ENCODE data around the gene PON3. TPM values are rescaled to one million over a fixed set of nuclear protein-coding genes. Genes with fewer than 3 reads are reported as not detected.

PON3 gene
- 1 to 10 TPM in 2 of 8 experiments, under 1 TPM in 1, not detected in 5; 0.17 to 1.6 (median 1.3) TPM for total RNA-seq

DNA sequence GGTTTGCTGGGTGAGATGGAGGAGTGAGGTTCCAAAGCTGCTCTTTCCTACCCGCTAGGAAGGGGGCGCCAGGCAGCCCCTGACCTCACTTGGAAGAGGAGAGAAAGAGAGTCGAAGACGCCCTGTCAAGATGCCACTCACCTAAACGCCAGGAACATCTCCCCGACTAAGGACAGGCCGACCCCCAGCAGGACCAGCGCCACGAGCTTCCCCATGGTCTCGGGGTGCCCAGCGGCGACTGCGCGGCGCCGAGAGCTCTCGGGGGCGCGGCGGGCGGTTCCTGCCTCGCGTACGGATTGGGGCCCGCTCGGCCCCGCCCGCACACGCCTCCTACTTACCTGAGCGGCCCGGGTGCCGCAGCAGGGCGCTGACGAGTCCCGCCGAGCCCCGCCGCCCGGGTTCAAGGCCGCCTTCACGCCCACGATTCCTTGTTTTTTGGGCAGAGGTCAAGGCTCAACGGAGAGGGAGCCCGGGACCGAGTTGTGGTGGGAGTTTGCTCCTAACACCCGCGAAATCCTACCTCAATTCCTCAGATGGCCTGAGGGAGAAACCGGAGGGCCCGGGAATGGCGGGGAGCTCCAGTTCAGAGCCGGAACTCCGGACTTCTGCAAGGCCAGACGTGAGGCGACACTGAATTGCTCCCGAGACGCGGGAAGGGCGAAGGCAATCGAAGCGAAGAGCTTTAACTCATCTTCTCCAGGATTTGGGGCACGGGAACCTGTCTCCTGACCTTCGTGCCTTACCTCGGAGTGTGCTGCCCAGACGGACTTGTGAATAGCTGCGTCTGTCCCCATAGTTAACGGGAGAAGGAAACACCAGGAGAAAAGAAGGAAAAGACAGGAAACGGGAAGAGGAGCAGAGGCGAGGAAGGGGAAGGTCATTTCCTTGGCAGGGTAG lies at the start of gene PON3:
Gene PON3, minus strand, starts transcription at position 240 of the 897 bp plus-strand sequence. Its CDS starts 25 bp downstream, at position 215.
- peak in 1 of 8 experiments; percentile 41 for ATAC-seq (replicated peaks in 6 of 8)

DNA sequence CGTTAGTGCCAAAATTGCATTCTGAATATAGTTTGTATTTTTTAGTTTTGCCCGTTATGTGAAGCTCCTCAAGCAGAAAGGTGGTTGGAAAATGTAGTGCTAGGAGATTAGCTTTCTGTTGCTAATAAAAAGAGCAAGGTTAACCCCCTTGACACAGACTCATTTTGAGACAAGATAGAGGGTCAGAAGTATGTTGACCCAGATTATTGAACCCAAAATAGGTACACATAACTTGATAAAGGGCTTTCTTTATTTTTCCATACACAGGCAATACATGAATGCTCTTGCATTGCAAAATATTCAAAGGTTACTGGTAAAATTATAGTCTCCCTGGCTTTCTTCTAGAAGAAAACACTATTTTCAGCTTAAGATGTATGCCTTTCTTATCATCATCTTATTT lies 48.6 kb upstream of the PON3 start:
- in situ Hi-C loops (cut with MboI; ENCODE audit: low pct_unique_long_range_greater_than_20kb in 2 of 9, low sequenced_read_pairs in 9 of 9, unreplicated experiment in 9 of 9), result no loop called here
- Histone ChIP-seq H3K4me1 (replicated peaks in 1 of 2) (peaks cover 0 to 10% of the 10 kb centered on the region in 2 donors), H3K4me3 (no peak overlapping the region), H3K27ac (no peak overlapping the region)
- no peak for ATAC-seq (replicated peaks in 6 of 8)
- 0 to 88% (median 68%) methylated on average over 1 to 2 of the region's 2 CpGs; no CpG with 5 or more reads in 1 of the 10 experiments for WGBS, 10 experiments

More for the DNA sequence above, at the start of gene PON3:
- Histone ChIP-seq H3K27ac (no peak within 1 kb of the TSS), H3K4me1 (replicated peaks in 1 of 2) (no peaks in the 10 kb centered on the region), H3K4me3 (no peak within 1 kb of the TSS)
- WGBS, 10 experiments, result 10 to 100% (median 83%) methylated on average over 3 to 41 of the region's 68 CpGs; no CpG with 5 or more reads in 2 of the 10 experiments
- in situ Hi-C loops (cut with MboI; ENCODE audit: low pct_unique_long_range_greater_than_20kb in 2 of 9, low sequenced_read_pairs in 9 of 9, unreplicated experiment in 9 of 9), result no loop called here

DNA sequence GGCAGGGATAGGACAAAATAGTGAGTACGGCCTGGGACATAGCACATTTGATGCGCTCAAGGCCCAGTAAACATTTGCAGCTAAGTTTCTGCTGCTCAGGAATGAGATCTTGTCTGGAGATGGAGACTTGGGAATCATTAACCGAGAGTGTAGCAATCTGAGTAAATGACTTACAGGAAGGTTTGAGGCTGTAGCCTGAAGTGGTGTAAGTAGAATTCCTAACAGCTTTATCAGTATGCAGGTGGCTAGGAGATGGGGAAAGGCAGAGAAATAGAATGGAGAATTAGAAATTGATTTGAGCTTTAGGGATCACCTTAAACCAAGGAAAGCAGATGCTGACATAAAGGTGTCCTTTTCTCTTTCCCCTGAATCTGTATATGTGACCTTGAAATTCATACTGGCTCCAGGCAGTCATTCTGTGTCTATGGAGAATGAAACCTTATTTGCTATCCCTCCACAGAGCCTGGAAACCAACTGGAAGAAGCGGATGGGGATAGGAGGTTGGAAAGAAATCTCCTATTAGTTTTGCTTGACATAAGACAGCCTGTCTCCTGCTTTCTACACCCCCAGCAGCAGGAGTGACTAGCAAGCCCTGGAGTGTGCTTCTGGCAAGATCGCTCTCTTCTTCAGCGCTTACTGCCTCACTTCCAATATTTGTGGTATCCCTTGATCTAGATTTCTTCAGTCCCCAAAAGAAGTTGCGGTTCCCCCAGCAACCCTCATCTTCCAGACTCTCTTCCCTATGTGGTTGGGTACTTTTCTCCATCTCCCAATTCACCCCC lies 45.1 kb upstream of the PON3 start:
- in situ Hi-C loops (cut with MboI; ENCODE audit: low pct_unique_long_range_greater_than_20kb in 2 of 9, low sequenced_read_pairs in 9 of 9, unreplicated experiment in 9 of 9), result no loop called here
- H3K4me3 ChIP-seq, result no peak overlapping the region
- ATAC-seq (replicated peaks in 6 of 8), result no peak
- no peak overlapping the region for H3K27ac ChIP-seq
- WGBS, 10 experiments, result 60 to 100% (median 78%) methylated on average over 1 to 6 of the region's 7 CpGs
- peaks cover 0 to 10% of the 10 kb centered on the region in 2 donors for H3K4me1 ChIP-seq (replicated peaks in 1 of 2)

DNA sequence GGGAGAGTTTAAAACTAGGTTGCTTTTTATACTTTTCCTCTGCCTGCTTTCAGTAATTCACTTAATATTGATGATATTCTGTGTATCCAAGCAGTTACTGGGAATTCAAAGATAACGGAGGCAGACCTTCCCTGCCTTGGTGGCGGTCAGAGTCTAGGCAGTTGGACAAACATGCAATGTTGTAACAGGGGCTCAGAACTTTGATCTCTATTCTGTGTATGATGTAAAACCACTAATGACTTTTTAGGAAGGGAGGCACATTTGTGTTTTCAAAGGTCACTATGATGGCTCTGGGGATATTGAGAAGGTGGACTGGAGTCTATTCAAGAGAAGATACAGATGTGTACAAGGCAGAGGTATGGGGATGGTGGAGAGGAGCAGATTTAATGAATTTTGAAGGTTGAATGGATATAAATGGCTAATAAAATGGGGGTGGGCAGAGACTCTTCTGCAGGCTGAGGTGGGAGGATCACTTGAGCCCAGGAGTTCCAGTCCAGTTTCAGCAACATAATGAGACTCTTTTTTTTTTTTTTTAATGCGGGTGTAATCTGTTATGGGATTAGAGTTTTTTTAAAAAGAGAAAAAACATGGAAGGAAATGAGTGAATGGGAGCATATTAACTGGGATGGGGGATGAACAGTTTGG lies 44.3 kb upstream of the PON3 start:
- no peak overlapping the region for H3K27ac ChIP-seq
- peaks cover 0 to 11% of the 10 kb centered on the region in 2 donors for H3K4me1 ChIP-seq (replicated peaks in 1 of 2)
- WGBS, 10 experiments, result 71 to 100% (median 95%) methylated on average over 1 to 3 of the region's 3 CpGs; no CpG with 5 or more reads in 2 of the 10 experiments
- peak in 1 of 8 experiments; percentile 26 for ATAC-seq (replicated peaks in 6 of 8)
- in situ Hi-C loops (cut with MboI; ENCODE audit: low pct_unique_long_range_greater_than_20kb in 2 of 9, low sequenced_read_pairs in 9 of 9, unreplicated experiment in 9 of 9), result no loop called here
- no peak overlapping the region for H3K4me3 ChIP-seq

DNA sequence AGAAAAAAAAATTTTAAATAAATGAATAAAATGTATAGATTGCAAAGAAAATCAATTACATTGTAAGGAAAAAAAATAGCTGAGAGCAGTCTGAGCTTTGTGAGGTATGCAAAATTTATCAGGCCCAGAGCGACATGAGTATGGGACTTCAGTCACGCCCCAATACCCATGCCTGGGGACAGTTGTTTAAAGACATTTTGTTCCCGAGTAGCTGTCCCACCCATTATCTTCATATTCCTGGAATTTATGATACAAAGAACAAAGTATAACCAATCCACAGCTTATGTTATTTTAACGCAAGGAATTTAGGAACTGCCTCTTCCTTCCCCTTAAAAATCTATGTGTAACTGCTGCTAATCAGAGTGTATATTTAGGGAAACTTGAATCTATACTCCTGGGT lies 40.2 kb upstream of the PON3 start:
- WGBS, 10 experiments, result 3 to 92% (median 83%) methylated on average over 1 to 4 of the region's 4 CpGs
- peaks cover 3 to 15% of the 10 kb centered on the region in 2 donors for H3K4me1 ChIP-seq (replicated peaks in 1 of 2)

DNA sequence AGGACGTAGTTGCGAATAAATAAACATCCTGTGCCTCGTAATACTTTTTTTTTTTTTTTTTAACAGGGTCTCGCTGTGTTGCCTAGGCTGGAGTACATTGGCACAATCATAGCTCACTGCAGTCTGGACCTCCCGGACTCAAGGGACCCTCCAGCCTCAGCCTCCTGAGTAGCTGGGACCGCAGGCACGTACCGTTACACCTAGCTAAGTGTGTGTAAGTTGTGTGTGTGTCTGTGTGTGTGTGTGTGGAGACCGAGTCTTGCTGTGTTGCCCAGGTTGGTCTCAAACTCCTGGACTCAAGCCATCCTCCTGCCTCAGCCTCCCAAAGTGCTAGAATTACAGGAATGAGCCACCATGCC lies 39.2 kb upstream of the PON3 start:
- H3K27ac ChIP-seq, result peak overlapping the region in 1 of 2 donors; percentile 74
- H3K4me3 ChIP-seq, result peak overlapping the region; percentile 32 to 62 (median 43)
- 0 to 80% (median 60%) methylated on average over 1 to 7 of the region's 9 CpGs; no CpG with 5 or more reads in 5 of the 10 experiments for WGBS, 10 experiments
- in situ Hi-C loops (cut with MboI; ENCODE audit: low pct_unique_long_range_greater_than_20kb in 2 of 9, low sequenced_read_pairs in 9 of 9, unreplicated experiment in 9 of 9), result no loop called here
- H3K4me1 ChIP-seq (replicated peaks in 1 of 2), result peaks cover 3 to 6% of the 10 kb centered on the region in 2 donors
- peak in 4 of 8 experiments; percentile 6 to 23 (median 16) for ATAC-seq (replicated peaks in 6 of 8)

More for the DNA sequence above, 40.2 kb upstream of the PON3 start:
- in situ Hi-C loops (cut with MboI; ENCODE audit: low pct_unique_long_range_greater_than_20kb in 2 of 9, low sequenced_read_pairs in 9 of 9, unreplicated experiment in 9 of 9), result no loop called here
- ATAC-seq (replicated peaks in 6 of 8), result peak in 1 of 8 experiments; percentile 26
- H3K4me3 ChIP-seq, result no peak overlapping the region
- H3K27ac ChIP-seq, result no peak overlapping the region

DNA sequence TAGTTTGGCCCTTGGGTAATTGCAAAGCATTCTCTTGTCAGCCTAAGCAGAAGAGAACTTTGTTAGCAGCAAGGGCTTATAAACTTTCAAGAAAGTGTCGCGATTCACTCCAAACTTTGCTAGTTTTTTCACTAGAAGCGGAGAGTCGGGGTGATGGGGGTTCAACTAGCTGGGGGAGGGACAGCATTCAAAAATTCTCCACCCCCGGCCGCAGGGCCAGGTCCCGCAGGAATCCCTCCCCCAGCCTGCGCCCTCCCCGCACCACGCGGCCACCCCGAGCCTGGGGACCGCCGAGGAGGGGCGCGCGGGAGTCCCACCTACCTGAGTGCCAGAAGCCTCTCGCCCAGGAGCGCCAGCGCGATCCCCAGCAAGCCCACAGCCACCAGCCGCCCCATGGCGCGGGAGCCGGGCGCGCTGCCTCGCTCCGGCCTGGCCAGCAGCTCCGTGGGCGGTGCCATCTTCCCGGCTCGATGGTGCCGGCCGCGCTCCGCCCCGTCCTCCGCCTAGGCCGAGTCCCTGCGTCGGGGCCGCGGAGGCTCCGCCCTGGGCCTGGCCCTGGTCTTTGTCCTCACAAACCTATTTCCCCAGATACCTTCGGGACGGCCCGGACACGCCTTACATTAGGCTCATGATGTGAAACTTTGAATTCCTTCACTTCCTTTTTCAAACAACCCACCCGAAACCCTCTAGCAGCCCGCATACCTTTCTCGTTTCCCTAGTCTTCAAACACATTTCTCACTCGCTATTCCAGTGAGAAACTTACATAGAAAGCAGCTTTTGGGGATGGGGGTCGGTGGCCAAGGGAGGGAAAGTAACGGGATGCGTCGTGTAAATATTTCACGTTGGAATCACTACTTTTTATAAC lies 38.6 kb upstream of the PON3 start, which contains the start of gene PON2:
Gene PON2, minus strand, starts transcription at position 472 of the 865 bp plus-strand sequence. Its CDS starts 77 bp downstream, at position 395.
- 0 to 40% (median 7%) methylated on average over 1 to 19 of the region's 58 CpGs; no CpG with 5 or more reads in 3 of the 10 experiments for WGBS, 10 experiments
- peak; percentile 97 to 100 (median 99) for ATAC-seq (replicated peaks in 6 of 8)
- Histone ChIP-seq H3K4me3 (peak within 1 kb of the TSS; percentile 32 to 62 (median 43)), H3K27ac (peak within 1 kb of the TSS; percentile 27 to 74), H3K4me1 (replicated peaks in 1 of 2) (peaks cover 3 to 6% of the 10 kb centered on the region in 2 donors)
- in situ Hi-C loops (cut with MboI; ENCODE audit: low pct_unique_long_range_greater_than_20kb in 2 of 9, low sequenced_read_pairs in 9 of 9, unreplicated experiment in 9 of 9), result no loop called here

DNA sequence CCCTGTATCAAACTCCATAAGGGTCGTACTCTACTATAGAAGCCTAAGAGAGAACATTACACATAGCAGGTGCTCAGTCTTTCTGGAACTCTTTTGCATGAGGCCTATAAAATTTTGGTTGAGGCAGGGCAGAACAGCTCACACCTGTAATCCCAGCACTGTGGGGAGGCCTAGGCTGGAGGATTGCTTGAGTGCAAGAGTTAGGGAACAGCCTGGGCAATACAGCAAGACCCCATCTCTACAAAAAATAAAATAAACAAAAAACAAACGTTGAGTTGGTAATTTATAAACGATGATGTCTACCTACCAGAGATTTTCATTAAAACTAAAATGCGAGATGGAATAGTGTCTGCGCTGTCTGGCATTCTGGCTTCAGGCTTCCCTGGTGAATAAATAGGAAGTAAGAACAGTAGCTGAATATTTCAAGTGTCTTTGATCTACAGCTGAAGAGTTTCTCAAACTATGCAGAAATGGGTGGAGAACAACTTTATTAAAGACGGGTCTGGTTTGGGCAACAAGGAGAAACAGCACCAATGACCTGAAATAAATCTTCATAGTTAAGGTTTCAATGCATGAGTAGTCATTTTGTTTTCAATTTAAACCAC lies 37.9 kb upstream of the PON3 start:
- Histone ChIP-seq H3K27ac (peak overlapping the region in 1 of 2 donors; percentile 74), H3K4me3 (peak overlapping the region; percentile 32 to 62 (median 43)), H3K4me1 (replicated peaks in 1 of 2) (peaks cover 3 to 6% of the 10 kb centered on the region in 2 donors)
- ATAC-seq (replicated peaks in 6 of 8), result peak in 1 of 8 experiments; percentile 2
- in situ Hi-C loops (cut with MboI; ENCODE audit: low pct_unique_long_range_greater_than_20kb in 2 of 9, low sequenced_read_pairs in 9 of 9, unreplicated experiment in 9 of 9), result no loop called here
- 0 to 100% (median 61%) methylated on average over 1 to 6 of the region's 6 CpGs for WGBS, 10 experiments

DNA sequence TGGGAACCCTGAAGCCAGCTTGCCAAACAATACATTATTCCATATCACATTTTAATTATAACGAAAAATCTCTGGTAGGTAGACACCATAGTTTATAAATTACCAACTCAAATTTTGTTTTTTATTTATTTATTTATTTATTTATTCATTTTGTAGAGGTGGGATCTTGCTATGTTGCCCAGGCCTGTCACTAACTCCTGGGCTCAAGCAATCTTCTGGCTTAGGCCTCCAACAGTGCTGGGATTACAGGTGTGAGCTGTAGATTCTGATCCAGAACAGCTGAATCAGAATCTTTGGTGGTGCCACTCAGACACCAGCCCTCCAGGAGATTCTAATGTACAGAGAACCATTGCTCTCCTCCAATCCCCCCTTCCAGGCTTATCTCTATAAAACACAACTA lies 37.0 kb upstream of the PON3 start:
- Histone ChIP-seq H3K4me3 (no peak overlapping the region), H3K27ac (no peak overlapping the region), H3K4me1 (replicated peaks in 1 of 2) (peaks cover 3 to 9% of the 10 kb centered on the region in 2 donors)
- in situ Hi-C loops (cut with MboI; ENCODE audit: low pct_unique_long_range_greater_than_20kb in 2 of 9, low sequenced_read_pairs in 9 of 9, unreplicated experiment in 9 of 9), result no loop called here
- no peak for ATAC-seq (replicated peaks in 6 of 8)
- 82 to 100% (median 100%) methylated on average over 1 of the region's 1 CpG; no CpG with 5 or more reads in 2 of the 10 experiments for WGBS, 10 experiments

DNA sequence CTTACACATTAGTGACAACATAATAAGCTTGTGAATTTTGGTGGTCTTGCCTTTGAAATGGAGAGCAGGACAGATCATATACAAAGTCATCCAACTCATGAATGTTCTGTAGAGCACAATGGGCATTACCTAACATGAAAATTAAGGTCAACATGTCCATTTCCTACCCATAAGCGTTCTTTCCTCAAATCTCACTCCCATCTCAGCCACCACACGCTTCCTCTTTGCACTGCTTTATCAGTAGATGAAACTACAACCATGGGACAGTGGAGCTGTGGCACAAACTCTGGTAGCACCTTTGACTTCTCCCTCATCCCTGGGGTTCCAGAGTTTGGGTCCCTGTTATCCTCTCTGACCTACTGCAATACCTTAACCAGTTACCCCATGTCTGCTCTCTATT lies 36.4 kb upstream of the PON3 start:
- Histone ChIP-seq H3K4me1 (replicated peaks in 1 of 2) (peaks cover 8 to 12% of the 10 kb centered on the region in 2 donors), H3K4me3 (no peak overlapping the region), H3K27ac (no peak overlapping the region)
- no peak for ATAC-seq (replicated peaks in 6 of 8)
- in situ Hi-C loops (cut with MboI; ENCODE audit: low pct_unique_long_range_greater_than_20kb in 2 of 9, low sequenced_read_pairs in 9 of 9, unreplicated experiment in 9 of 9), result no loop called here
- WGBS, 10 experiments, result 96 to 100% (median 100%) methylated on average over 1 to 2 of the region's 2 CpGs; no CpG with 5 or more reads in 1 of the 10 experiments

DNA sequence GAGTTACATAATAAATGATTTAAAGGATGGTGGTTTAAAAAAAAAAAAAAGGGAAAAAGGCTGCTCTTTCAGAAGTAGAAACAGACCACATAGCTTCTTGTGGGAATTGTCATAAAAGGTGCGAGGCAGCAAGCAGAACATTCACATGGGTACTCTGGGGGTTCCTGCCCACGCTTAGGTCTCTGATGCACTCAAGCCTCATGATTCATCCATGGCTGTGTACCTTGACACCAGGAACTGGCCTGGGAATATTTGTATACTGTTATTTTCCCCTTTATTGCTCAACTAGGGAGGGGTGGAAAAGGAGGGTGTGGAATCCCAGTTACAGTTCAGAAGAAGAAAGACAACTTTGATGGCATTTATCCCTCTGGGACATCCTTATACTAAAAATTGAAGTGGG lies 34.7 kb upstream of the PON3 start:
- ATAC-seq (replicated peaks in 6 of 8), result no peak
- no peak overlapping the region for H3K27ac ChIP-seq
- WGBS, 10 experiments, result 60 to 100% (median 80%) methylated on average over 1 to 2 of the region's 2 CpGs; no CpG with 5 or more reads in 1 of the 10 experiments

More for the DNA sequence above, 34.7 kb upstream of the PON3 start:
- no peak overlapping the region for H3K4me3 ChIP-seq
- peaks cover 16 to 21% of the 10 kb centered on the region in 2 donors for H3K4me1 ChIP-seq (replicated peaks in 1 of 2)
- in situ Hi-C loops (cut with MboI; ENCODE audit: low pct_unique_long_range_greater_than_20kb in 2 of 9, low sequenced_read_pairs in 9 of 9, unreplicated experiment in 9 of 9), result no loop called here

Measured in motor neuron (in vitro differentiated cells).